Smooth muscle cell (in vitro differentiated cells): ENCODE measurements around the gene FAM111A. TPM values are rescaled to one million over a fixed set of nuclear protein-coding genes. Genes with fewer than 3 reads are reported as not detected.

Experiments
- DNase-seq: peaks from one replicate; lab custom pipeline; 2025; ENCODE audit not compliant: unreplicated experiment; lab: John Stamatoyannopoulos, UW
- H2AFZ ChIP-seq: fragments of 200-600 bp; sonication (generic); 2 replicates; pipeline ENCODE4 v1.6.0; 2016; ENCODE audit warnings: antibody characterized with exemption, low read depth, mild to moderate bottlenecking
- H3F3A ChIP-seq: fragments of 200-600 bp; sonication (generic); 2 replicates; pipeline ENCODE4 v1.6.0; 2017; ENCODE audit warnings: antibody characterized with exemption, low read depth
- H3K27ac ChIP-seq: fragments of 200-600 bp; sonication (generic); 2 replicates; pipeline ENCODE4 v1.5.1; 2016; ENCODE audit warnings: low read depth, mild to moderate bottlenecking
- H3K27me3 ChIP-seq: fragments of 200-600 bp; sonication (generic); 2 replicates; pipeline ENCODE4 v1.6.1; 2016; ENCODE audit warnings: low read depth, mild to moderate bottlenecking
- H3K36me3 ChIP-seq: fragments of 200-600 bp; sonication (generic); 2 replicates; pipeline ENCODE4 v1.5.1; 2016; ENCODE audit warnings: low read depth
- H3K4me1 ChIP-seq: fragments of 200-600 bp; sonication (generic); 2 replicates; pipeline ENCODE4 v1.5.1; 2016; ENCODE audit warnings: low read depth
- H3K4me2 ChIP-seq: fragments of 200-600 bp; sonication (generic); 2 replicates; pipeline ENCODE4 v1.6.0; 2016; ENCODE audit warnings: mild to moderate bottlenecking
- H3K4me3 ChIP-seq: fragments of 200-600 bp; sonication (generic); 2 replicates; pipeline ENCODE4 v1.5.1; 2016; ENCODE audit warnings: mild to moderate bottlenecking
- H3K79me2 ChIP-seq: fragments of 200-600 bp; sonication (generic); 2 replicates; pipeline ENCODE4 v1.6.0; 2016; ENCODE audit warnings: low read depth, mild to moderate bottlenecking
- H3K9ac ChIP-seq: fragments of 200-600 bp; sonication (generic); 2 replicates; pipeline ENCODE4 v1.6.0; 2016; ENCODE audit warnings: low read depth
- H3K9me3 ChIP-seq: fragments of 200-600 bp; sonication (generic); replicated peaks from 2 replicates; pipeline ENCODE4 v1.5.1; 2016; ENCODE audit warnings: low read depth
- H4K20me1 ChIP-seq: fragments of 200-600 bp; sonication (generic); 2 replicates; pipeline ENCODE4 v1.6.0; 2016; ENCODE audit warnings: low read depth
- CTCF ChIP-seq: fragments of 200-600 bp; sonication (generic); IDR thresholded peaks from 2 replicates; pipeline ENCODE4 v1.5.1; 2017; ENCODE audit warnings: borderline replicate concordance, mild to moderate bottlenecking, antibody characterized with exemption; ENCODE audit not compliant: insufficient read depth, poor library complexity, severe bottlenecking
- WGBS: methylation state at CpG from one replicate; pipeline ENCODE4 v1.1.7; 2016; ENCODE audit warnings: low lambda C conversion rate; 5-methylcytosine and 5-hydroxymethylcytosine counted together
- polyA plus RNA-seq: library from polyadenylated mRNA; unstranded; fragments of >200 nt; fragmentation: Nextera tagmentation; extraction: Ambion mirVana; gene quantifications from 2 replicates; pipeline ENCODE4 v1.2.1, GENCODE V29; 2016
- total RNA-seq: library from RNA; depleted of rRNA; stranded (reverse); fragments of >200 nt; gene quantifications from 2 replicates; pipeline ENCODE4 v1.2.3, GENCODE V29; 2014

Gene FAM111A
- total and polyA plus RNA-seq, 2 experiments from 2014 or later = 6.2 to 14.3 TPM

GRCh38 chr11:59152312-59152951 is 9.8 kb downstream of the FAM111A start:
- Histone ChIP-seq H2AFZ (no peak overlapping the region), H3K27ac (no peak overlapping the region), H3K9me3 (no peaks in the 10 kb centered on the region), H3F3A (no peaks in the 10 kb centered on the region), H4K20me1 (no peaks in the 10 kb centered on the region), H3K4me1 (no peaks in the 10 kb centered on the region), H3K79me2 (no peaks in the 10 kb centered on the region), H3K4me3 (no peak overlapping the region), H3K36me3 (no peaks in the 10 kb centered on the region), H3K4me2 (no peak overlapping the region), H3K27me3 (no peaks in the 10 kb centered on the region), H3K9ac (no peak overlapping the region)
- DNase-seq = no peak
- 94% methylated on average over 8 of the region's 8 CpGs for WGBS
- no peak for TF ChIP-seq CTCF

- no peaks in the 10 kb centered on the region for H3F3A ChIP-seq
- no peaks in the 10 kb centered on the region for H3K79me2 ChIP-seq
- no peaks in the 10 kb centered on the region for H3K36me3 ChIP-seq
- WGBS = 54% methylated on average over 5 of the region's 5 CpGs
- H3K9ac ChIP-seq = no peak overlapping the region
- no peak overlapping the region for H3K4me3 ChIP-seq
- no peak for DNase-seq
- no peak for TF ChIP-seq CTCF
- H3K4me2 ChIP-seq = no peak overlapping the region
- H4K20me1 ChIP-seq = no peaks in the 10 kb centered on the region
- no peak overlapping the region for H3K27ac ChIP-seq
- no peak overlapping the region for H2AFZ ChIP-seq
- no peaks in the 10 kb centered on the region for H3K27me3 ChIP-seq
- no peaks in the 10 kb centered on the region for H3K9me3 ChIP-seq
- no peaks in the 10 kb centered on the region for H3K4me1 ChIP-seq
Measured at GRCh38 chr11:59154610-59155009, 12.0 kb downstream of the FAM111A start.

- no peaks in the 10 kb centered on the region for H3K36me3 ChIP-seq
- TF ChIP-seq CTCF = no peak
- no peaks in the 10 kb centered on the region for H4K20me1 ChIP-seq
- H3K4me1 ChIP-seq = no peaks in the 10 kb centered on the region
- H3K4me2 ChIP-seq = no peak overlapping the region
- 74% methylated on average over 3 of the region's 3 CpGs for WGBS
- H3K9ac ChIP-seq = no peak overlapping the region
- no peaks in the 10 kb centered on the region for H3K79me2 ChIP-seq
- H3K9me3 ChIP-seq = no peaks in the 10 kb centered on the region
- no peak overlapping the region for H2AFZ ChIP-seq
- H3K27me3 ChIP-seq = no peaks in the 10 kb centered on the region
- no peak overlapping the region for H3K27ac ChIP-seq
- DNase-seq = no peak
- H3K4me3 ChIP-seq = no peak overlapping the region
- no peaks in the 10 kb centered on the region for H3F3A ChIP-seq
Measured at GRCh38 chr11:59157433-59157832, 14.8 kb downstream of the FAM111A start.
